GM18867 (cell line): ENCODE measurements around the gene ZNF350.
"Not testable (repeated sequence)": the region's sequence is repeated elsewhere in the genome, so short reads cannot be mapped to it uniquely, and the experiment has no call there.

Experiments used
- ATAC-seq: cut with Tn5 transposase; IDR thresholded peaks from one replicate; pipeline ENCODE4 v1.9.1; 2021; ENCODE audit warnings: mild to moderate bottlenecking, moderate library complexity; ENCODE audit not compliant: unreplicated experiment

The ZNF350 gene

GRCh38 chr19:51986309-51987291 lies at the start of gene ZNF350:
Gene ZNF350 (minus strand): TSS chr19:51986840. CDS start chr19:51974360, 12,480 bp downstream.
- ATAC-seq, result peak; percentile 92

DNA sequence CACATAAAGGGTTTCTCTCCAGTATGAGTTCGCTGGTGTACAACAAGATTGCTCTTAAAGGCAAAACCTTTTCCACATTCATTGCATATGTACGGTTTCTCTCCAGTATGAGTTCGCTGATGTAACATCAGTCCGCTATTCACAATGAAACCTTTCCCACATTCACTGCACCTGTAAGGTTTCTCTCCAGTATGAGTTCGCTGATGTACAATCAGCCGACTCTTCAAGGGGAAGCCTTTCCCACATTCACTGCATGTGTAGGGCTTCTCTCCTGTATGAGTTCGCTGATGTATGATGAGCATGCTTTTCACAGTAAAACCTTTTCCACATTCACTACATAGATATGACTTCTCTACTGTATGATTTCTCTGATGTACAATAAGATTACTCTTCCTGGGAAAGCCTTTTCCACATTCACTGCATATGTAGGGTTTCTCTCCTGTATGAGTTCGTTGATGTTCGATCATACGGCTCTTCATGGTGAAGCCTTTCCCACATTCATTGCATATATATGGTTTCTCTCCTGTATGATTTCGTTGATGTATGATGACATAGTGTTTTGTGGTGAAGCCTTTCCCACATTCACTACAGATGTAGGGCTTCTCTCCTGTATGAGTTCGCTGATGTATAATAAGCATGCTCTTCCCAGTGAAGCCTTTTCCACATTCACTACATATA lies 47.5 kb upstream of the ZNF350 start:
- ATAC-seq, result no peak

DNA sequence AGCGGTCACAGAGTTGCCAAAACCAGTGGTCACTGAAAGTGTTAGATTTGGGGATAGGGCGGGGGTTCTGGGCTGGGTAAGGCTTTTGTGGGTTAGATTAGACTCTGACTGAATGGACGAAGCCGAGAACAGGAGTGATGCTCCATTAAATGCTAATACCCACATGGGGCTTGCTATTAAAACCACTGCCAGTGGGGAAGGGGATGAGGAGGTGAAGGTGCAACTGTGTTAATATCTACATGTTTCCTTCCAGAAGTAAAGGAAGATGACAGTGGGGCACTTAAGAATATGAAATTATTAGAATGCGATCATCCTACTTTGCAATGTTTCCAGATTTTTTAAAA lies 42.1 kb upstream of the ZNF350 start:
- no peak for ATAC-seq

- ATAC-seq, result peak; percentile 93
These were observed 41.6 kb upstream of the ZNF350 start, which contains the start of gene ZNF614 for GRCh38 chr19:52028027-52028779. Gene ZNF614 (minus strand): TSS chr19:52028379. CDS start chr19:52025745, 2,634 bp downstream.

DNA sequence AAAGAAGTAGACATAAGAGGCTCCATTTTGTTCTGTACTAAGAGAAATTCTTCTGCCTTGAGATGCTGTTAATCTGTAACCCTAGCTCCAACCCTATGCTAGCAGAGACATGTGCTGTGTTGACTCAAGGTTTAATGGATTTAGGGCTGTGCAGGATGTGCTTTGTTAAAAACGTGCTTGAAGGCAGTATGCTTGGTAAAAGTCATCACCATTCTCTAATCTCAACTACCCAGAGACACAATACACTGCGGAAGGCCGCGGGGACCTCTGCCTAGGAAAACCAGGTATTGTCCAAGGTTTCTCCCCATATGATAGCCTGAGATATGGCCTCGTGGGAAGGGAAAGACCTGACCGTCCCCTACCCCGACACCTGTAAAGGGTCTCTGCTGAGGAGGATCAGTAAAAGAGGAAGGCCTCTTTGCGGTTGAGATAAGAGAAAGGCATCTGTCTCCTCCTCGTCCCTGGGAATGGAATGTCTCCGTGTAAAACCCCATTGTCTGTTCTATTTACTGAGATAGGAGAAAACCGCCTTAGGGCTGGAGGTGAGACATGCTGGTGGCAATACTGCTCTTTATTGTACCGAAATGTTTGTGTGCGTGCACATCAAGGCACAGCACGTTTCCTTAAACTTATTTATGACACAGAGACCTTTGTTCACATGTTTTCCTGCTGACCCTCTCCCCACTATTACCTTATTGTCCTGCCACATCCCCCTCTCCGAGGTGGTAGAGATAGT lies 39.8 kb upstream of the ZNF350 start:
- ATAC-seq, result not testable (repeated sequence)

GRCh38 chr19:52024478-52024877 lies 37.8 kb upstream of the ZNF350 start:
- not testable (repeated sequence) for ATAC-seq

- no peak for ATAC-seq
These were observed 35.6 kb upstream of the ZNF350 start for GRCh38 chr19:52022193-52022592.

DNA sequence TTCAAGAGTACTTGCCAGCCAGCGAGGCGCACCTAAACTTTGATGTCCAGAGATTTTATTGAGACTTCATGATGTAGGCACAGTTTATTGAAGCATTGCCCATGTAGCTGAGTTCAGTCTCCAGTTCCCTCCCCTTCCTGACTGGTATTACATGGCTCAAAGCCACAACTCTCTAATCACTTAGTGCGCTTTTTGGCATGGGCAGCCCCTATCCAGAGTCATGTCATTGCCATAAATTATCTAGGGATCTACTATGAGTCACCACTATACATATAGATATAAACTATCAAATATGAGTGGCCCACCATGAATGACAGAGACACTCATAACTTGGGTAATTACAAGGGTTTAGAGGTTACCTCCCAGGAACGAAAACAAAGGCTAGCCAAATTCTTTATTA lies 33.9 kb upstream of the ZNF350 start:
- no peak for ATAC-seq

DNA sequence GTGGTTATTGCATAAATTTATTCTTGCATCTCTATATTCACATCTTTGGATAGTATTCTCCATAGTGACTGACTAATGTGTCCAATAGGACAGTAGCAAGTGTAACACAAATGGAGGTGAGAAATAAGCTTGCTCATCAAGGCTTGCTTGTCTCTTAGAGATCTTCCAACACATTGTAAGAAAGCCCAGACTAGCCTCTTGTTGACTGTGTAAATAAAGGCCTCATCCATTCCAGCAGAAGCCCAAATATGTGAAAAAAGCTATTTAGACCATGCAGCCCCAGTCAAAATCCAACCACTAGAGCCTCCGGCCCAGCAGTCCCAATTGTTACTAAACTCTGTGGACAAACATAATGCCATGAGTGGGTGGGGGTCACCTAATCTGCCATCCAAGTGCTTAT lies 24.0 kb upstream of the ZNF350 start:
- no peak for ATAC-seq

GRCh38 chr19:52007806-52008557 lies 21.3 kb upstream of the ZNF350 start, which contains the start of gene ZNF615:
Gene ZNF615 (minus strand): TSS chr19:52008211. CDS start chr19:52003711, 4,500 bp downstream.
- peak; percentile 95 for ATAC-seq

GRCh38 chr19:52007451-52007805 lies 20.8 kb upstream of the ZNF350 start:
- ATAC-seq, result no peak

DNA sequence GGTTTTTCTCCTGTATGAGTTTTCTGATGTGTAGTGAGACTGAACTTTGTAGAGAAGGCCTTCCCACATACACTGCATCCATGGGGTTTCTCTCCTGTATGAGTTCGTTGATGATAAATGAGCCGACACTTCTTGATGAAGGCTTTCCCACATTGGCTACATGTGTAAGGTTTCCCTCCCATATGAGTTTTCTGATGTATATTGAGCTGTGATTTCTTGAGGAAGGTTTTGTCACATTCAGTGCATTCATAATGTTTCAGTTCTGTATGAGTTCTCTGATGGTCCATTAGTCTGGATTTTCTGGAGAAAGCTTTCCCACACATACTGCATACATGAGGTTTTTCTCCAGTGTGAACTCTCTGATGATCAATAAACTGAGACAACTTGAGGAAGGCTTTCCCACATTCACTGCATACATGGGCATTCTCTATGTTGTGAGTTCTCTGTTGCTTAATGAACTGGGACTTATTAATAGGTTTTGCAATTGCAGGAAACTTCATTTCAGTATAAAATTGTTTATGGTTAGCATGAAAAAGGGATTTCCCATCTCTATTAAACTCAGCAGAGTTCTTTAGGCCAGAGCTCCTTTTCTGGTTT lies 7.5 kb upstream of the ZNF350 start:
- no peak for ATAC-seq

GRCh38 chr19:51993422-51993821 lies 6.8 kb upstream of the ZNF350 start:
- ATAC-seq, result no peak

- no peak for ATAC-seq
These were observed 3.3 kb downstream of the ZNF350 start for GRCh38 chr19:51983361-51983760.

- ATAC-seq, result not testable (repeated sequence)
These were observed 5.7 kb downstream of the ZNF350 start for GRCh38 chr19:51980926-51981325.

DNA sequence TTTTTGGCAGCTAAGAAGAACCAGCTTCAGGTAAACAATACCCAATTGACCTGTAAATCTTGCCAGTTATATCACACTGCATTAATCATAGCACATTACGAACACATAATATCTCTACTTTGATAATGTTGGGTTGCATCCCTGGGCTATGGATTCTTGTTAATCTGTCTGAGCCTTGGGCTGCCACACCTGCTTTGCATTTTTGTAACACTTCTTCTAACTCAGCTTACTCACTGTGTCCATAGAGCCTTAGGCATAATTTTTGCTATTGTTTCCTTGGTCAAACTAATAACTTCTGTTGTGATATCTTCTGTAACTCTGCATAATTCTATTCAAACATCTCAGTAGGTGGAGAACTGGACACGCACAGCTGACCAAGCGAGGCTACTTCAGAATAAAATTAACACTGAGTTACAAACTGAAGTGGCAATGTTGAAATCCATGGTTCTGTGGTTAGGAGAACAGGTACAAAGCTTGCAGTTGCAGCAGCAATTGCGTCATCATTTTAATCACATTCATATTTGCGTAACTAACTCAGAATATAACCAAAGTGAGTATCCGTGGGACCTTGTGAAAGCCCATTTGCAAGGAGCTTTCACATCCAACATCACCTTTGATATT lies 6.4 kb downstream of the ZNF350 start:
- no peak for ATAC-seq

- no peak for ATAC-seq
These were observed 7.8 kb downstream of the ZNF350 start for GRCh38 chr19:51978882-51979281.

DNA sequence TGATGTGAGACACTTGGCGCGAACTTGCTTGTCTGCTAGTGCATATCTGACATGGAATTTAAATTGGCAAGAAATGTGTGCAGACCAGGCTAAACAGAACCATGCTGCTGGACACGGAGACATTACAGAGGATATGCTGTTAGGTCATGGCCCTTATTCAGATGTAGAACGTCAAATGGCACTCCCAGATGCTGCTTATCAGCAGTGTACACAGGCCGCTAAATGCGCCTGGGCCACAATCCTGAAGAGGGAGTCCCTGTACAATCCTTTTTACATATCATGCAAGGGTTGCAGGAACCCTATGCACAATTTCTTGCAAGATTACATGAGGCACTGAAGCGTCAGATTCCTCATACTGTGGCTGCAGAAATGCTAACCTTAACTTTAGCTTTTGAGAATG lies 9.3 kb downstream of the ZNF350 start:
- no peak for ATAC-seq

DNA sequence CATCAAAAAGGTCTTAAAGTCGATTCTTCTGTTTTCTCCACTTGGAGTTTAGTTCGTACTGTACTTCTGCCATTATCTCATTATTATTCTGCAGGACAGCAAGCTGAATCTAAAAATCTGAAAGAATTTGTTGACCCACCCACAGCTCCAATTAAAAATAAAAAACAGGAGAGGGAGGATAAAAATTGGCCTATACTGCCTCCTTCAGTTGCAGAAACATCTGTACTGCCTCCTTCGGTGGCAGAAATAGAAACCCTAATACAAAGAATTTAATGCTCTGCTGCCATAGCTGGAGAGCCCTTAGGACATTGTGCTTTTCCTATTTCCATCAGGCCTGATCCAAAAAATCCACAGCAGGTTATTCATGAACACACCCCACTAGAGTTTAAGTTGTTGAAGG lies 9.8 kb downstream of the ZNF350 start:
- ATAC-seq, result no peak
